Measurements from ENCODE around the gene PODN. TPM values are rescaled to one million over a fixed set of nuclear protein-coding genes. Genes with fewer than 3 reads are reported as not detected.

PODN gene
- total RNA-seq, 6 donors from 2014 or later = 15.2 to 87.1 (median 53.1) TPM

DNA sequence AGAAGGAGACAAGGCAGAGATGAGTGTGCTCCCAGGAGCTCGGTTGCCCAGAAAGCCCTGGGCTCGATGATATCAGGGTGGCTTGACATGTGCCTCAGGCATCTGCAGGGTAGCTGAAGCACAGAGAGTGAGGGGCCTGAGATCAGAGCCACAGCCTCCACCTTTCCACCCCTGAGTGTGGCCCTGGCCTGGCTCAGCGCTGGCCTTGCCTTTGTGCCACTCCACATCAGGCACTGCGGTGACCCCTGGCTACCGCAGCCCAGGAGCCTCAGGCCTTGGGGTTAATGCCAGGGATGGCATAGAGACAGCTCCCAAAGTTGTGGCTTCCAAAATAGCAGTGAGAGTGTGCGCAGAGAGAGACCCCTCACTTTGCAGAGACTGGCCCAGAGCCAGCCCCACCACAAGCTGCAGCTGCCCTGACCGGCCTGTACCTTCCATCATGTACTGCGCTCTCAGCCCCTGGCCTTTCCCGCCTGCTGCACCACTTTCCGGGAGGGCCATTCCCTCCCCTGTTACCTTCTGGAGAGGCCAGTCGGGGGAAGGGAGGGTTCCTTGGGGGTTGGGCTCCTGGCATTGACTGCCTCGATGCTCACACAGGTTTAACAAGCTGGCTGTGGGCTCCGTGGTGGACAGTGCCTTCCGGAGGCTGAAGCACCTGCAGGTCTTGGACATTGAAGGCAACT lies 19.5 kb downstream of the PODN start:
- Histone ChIP-seq H3K4me3 (no peak overlapping the region), H3K36me3 (no peaks in the 10 kb centered on the region), H3K4me1 (no peaks in the 10 kb centered on the region), H3K27me3 (no peaks in the 10 kb centered on the region), H3K9me3 (no peaks in the 10 kb centered on the region), H3K27ac (no peak overlapping the region)
- ATAC-seq (ENCODE audit: low FRiP score in 2 of 2) = no peak
- DNase-seq = no peak
- TF ChIP-seq POLR2AphosphoS5 (IDR thresholded peaks at IDR 0.05) = no peak
- TF ChIP-seq EP300 (IDR thresholded peaks at IDR 0.05) = no peak
- no peak for TF ChIP-seq POLR2A (IDR thresholded peaks at IDR 0.05)
- no peak for TF ChIP-seq CTCF (IDR thresholded peaks at IDR 0.05)
- 80% methylated on average over 8 to 14 of the region's 14 CpGs for WGBS, 2 donors

DNA sequence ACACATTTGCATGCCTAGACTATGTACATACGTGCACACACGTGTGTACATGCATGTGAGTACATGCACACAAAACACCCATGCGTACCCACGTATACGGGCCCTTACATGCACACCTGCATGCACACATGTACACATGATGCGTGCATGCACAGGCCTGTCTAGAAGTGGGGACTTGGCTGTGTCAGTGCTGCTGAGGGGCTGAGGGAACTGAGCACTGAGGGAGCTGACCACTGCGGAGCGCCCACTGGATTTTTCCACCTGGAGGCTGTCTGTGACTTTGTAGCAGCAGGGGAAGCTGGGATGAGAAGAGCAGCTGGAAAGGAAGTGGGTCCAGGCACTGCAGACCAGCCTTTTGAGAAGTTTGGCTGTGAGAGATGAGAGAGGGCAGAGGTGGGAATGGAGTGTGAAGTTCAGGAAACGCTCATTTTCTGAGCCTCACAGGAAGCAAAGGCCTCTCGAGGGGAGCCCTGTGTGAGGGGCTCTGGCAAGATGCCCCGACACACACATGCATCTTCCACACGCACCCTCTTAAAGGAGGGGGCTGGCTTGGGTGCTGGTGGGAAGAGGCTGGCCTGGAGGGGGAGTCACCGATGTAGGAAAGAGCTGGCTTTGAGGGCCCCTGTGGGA lies 20.9 kb downstream of the PODN start:
- DNase-seq = no peak
- H3K27me3 ChIP-seq = no peaks in the 10 kb centered on the region
- TF ChIP-seq EP300 (IDR thresholded peaks at IDR 0.05) (no peak), POLR2AphosphoS5 (IDR thresholded peaks at IDR 0.05) (no peak), POLR2A (IDR thresholded peaks at IDR 0.05) (no peak), CTCF (IDR thresholded peaks at IDR 0.05) (no peak)
- no peak overlapping the region for H3K27ac ChIP-seq
- H3K4me1 ChIP-seq = no peaks in the 10 kb centered on the region
- ATAC-seq (ENCODE audit: low FRiP score in 2 of 2) = no peak
- no peaks in the 10 kb centered on the region for H3K9me3 ChIP-seq
- no peaks in the 10 kb centered on the region for H3K36me3 ChIP-seq
- 54 to 76% methylated on average over 5 to 13 of the region's 13 CpGs for WGBS, 2 donors
- no peak overlapping the region for H3K4me3 ChIP-seq

- ATAC-seq (ENCODE audit: low FRiP score in 2 of 2) (no peak), DNase-seq (no peak)
- Histone ChIP-seq H3K27me3 (no peaks in the 10 kb centered on the region), H3K27ac (no peak overlapping the region), H3K9me3 (no peaks in the 10 kb centered on the region), H3K4me1 (no peaks in the 10 kb centered on the region), H3K36me3 (no peaks in the 10 kb centered on the region), H3K4me3 (no peak overlapping the region)
- TF ChIP-seq POLR2AphosphoS5 (IDR thresholded peaks at IDR 0.05) (no peak), EP300 (IDR thresholded peaks at IDR 0.05) (no peak), CTCF (IDR thresholded peaks at IDR 0.05) (no peak), POLR2A (IDR thresholded peaks at IDR 0.05) (no peak)
- 83 to 85% methylated on average over 15 to 17 of the region's 17 CpGs for WGBS, 2 donors
These were observed 21.9 kb downstream of the PODN start for GRCh38 chr1:53083636-53084588.

GRCh38 chr1:53084589-53084971 lies 22.6 kb downstream of the PODN start:
- Histone ChIP-seq H3K27ac (no peak overlapping the region), H3K4me3 (no peak overlapping the region), H3K9me3 (no peaks in the 10 kb centered on the region), H3K27me3 (no peaks in the 10 kb centered on the region), H3K36me3 (no peaks in the 10 kb centered on the region), H3K4me1 (no peaks in the 10 kb centered on the region)
- DNase-seq = no peak
- ATAC-seq (ENCODE audit: low FRiP score in 2 of 2) = no peak
- WGBS, 2 donors = 84 to 91% methylated on average over 8 of the region's 8 CpGs
- TF ChIP-seq EP300 (IDR thresholded peaks at IDR 0.05) (no peak), POLR2AphosphoS5 (IDR thresholded peaks at IDR 0.05) (no peak), CTCF (IDR thresholded peaks at IDR 0.05) (no peak), POLR2A (IDR thresholded peaks at IDR 0.05) (no peak)
